Tibial nerve (tissue), 4 donors: ENCODE data around the gene BCR.

Experiments used
- EP300 ChIP-seq, 2 donors: sonication (generic); formaldehyde crosslinking; IDR thresholded peaks; one replicate each; pipeline ENCODE4 v1.6.1; 2017; ENCODE audit warnings: antibody characterized with exemption in 2 of 2, mild to moderate bottlenecking in 1 of 2
- POLR2A ChIP-seq, 2 donors: fragments of 450-650 bp; IDR thresholded peaks; one replicate each; pipeline ENCODE4 v1.6.1; 2017; ENCODE audit warnings: antibody characterized with exemption in 2 of 2, mild to moderate bottlenecking in 2 of 2, moderate library complexity in 2 of 2
- TF ChIP-seq, protein P1 (sequence below), 5 experiments: fragments of 200-600 bp in 3 of 5; fragments of 450-650 bp in 2 of 5; sonication (generic) in 3 of 5; IDR thresholded peaks; one replicate each; pipeline ENCODE4 v1.5.1; 2016 to 2019; ENCODE audit warnings: antibody characterized with exemption in 5 of 5, mild to moderate bottlenecking in 3 of 5, moderate library complexity in 2 of 5

DNA sequence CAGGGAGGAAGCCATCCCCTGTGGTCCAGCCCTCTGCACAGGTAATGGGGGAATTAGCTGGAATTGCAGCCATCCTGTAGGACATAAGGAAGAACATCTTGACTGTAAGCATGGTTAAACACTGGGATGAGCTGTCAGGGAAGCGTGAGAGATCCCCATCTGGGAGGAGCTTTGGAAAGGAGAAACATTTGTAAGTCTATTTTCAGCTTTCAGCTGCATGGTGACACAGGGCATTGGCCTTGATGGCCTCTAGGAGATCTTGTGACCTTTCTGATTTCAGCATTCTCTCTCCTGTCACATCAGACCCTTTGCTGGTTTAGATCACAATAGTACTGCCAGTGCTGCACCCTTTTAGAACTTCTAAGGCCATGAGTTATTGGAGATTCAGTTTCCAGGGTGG, 47.1 kb downstream of the BCR start:
- TF ChIP-seq, protein P1, sequence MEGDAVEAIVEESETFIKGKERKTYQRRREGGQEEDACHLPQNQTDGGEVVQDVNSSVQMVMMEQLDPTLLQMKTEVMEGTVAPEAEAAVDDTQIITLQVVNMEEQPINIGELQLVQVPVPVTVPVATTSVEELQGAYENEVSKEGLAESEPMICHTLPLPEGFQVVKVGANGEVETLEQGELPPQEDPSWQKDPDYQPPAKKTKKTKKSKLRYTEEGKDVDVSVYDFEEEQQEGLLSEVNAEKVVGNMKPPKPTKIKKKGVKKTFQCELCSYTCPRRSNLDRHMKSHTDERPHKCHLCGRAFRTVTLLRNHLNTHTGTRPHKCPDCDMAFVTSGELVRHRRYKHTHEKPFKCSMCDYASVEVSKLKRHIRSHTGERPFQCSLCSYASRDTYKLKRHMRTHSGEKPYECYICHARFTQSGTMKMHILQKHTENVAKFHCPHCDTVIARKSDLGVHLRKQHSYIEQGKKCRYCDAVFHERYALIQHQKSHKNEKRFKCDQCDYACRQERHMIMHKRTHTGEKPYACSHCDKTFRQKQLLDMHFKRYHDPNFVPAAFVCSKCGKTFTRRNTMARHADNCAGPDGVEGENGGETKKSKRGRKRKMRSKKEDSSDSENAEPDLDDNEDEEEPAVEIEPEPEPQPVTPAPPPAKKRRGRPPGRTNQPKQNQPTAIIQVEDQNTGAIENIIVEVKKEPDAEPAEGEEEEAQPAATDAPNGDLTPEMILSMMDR (IDR thresholded peaks at IDR 0.05): no peak
- TF ChIP-seq POLR2A (IDR thresholded peaks at IDR 0.05) (no peak), EP300 (IDR thresholded peaks at IDR 0.05) (no peak)
